ENCODE measurements around the gene MIGA2.
A peak's percentile ranks its signal among the peaks of the same experiment; 100 is the strongest.
"Not testable (repeated sequence)": the region's sequence is repeated elsewhere in the genome, so short reads cannot be mapped to it uniquely, and the experiment has no call there.

MIGA2 gene

GRCh38 chr9:129036241-129036922 lies at the start of gene MIGA2:
MIGA2 (plus strand) TSS chr9:129036626; CDS start chr9:129040595, 3,969 bp downstream.
- no peaks in the 10 kb centered on the region for H3K9me3 Mint-ChIP-seq
- no peaks in the 10 kb centered on the region for H3K27me3 Mint-ChIP-seq
- peak within 1 kb of the TSS; percentile 82 for H3K27ac Mint-ChIP-seq (ENCODE audit: low read depth)
- DNase-seq (ENCODE audit: low spot score in 2 of 2) (peak; percentile 75 to 89), ATAC-seq (replicated peaks; ENCODE audit: extremely low read depth, poor library complexity, severe bottlenecking) (peak; percentile 97)
- peak within 1 kb of the TSS; percentile 98 for H3K4me3 Mint-ChIP-seq
- peaks cover 37% of the 10 kb centered on the region for H3K4me1 Mint-ChIP-seq
- H3K36me3 Mint-ChIP-seq (ENCODE audit: insufficient read depth) = peaks cover 8% of the 10 kb centered on the region

DNA sequence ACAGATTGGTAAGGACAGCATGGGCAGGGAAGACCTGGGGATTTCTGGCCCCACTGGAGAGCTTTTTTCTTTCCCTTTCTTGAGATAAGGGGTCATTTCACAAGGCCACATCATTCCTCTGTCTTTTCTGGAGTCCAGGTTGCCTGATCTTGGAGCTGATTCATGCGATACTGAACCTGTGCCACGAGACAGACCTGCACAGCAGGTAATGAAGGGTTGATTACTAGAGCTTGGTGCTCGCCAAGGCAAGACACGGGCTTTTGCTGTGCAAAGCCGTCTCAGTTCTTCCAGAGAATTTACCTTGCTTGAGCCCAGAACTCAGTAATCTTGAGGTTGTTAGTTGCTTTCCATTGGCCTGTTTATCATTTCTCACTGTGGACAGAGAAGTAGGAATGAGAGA lies 49.8 kb upstream of the MIGA2 start:
- H3K9me3 Mint-ChIP-seq = no peaks in the 10 kb centered on the region
- H3K27me3 Mint-ChIP-seq = no peaks in the 10 kb centered on the region
- no peaks in the 10 kb centered on the region for H3K4me1 Mint-ChIP-seq
- H3K4me3 Mint-ChIP-seq = no peak overlapping the region
- H3K36me3 Mint-ChIP-seq (ENCODE audit: insufficient read depth) = peaks cover 60% of the 10 kb centered on the region
- DNase-seq (ENCODE audit: low spot score in 2 of 2) = no peak
- ATAC-seq (replicated peaks; ENCODE audit: extremely low read depth, poor library complexity, severe bottlenecking) = no peak
- peak overlapping the region; percentile 47 for H3K27ac Mint-ChIP-seq (ENCODE audit: low read depth)

DNA sequence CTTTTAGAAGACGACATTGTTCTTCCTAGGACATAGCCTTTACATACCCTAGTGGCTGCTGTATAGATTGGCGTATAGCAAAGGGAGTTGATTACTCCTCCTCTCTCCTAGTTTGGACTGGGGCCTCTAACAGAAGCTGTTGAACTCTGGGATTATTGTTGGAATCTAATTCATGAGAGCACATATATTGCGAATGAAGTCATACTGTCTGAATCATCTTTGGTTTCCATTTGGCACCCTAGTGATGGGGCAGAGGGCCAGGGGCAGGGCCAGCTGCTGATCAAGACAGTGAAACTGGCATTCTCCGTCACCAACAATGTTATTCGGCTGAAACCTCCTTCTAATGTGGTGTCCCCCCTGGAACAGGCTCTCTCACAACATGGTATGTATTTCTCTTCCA lies 48.6 kb upstream of the MIGA2 start:
- DNase-seq (ENCODE audit: low spot score in 2 of 2) (no peak), ATAC-seq (replicated peaks; ENCODE audit: extremely low read depth, poor library complexity, severe bottlenecking) (no peak)

DNA sequence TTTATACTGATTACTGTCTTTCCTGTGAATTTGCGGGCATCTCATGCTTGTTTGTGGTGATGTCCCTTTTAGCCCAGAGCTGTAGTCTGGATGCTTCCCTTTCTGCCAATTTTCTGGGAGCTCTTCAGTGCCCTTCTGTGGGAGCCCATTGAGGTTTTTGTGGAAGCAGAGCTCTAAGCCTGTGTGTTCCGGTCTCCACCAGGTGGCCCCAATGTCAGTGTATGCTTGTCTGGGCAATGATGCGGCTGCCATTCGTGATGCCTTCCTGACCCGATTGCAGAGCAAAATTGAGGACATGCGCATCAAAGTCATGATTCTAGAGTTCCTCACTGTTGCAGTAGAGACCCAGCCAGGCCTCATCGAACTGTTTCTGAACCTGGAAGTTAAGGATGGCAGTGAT lies 43.4 kb upstream of the MIGA2 start:
- H3K9me3 Mint-ChIP-seq = no peaks in the 10 kb centered on the region
- no peak for DNase-seq (ENCODE audit: low spot score in 2 of 2)
- H3K4me3 Mint-ChIP-seq = no peak overlapping the region
- no peaks in the 10 kb centered on the region for H3K4me1 Mint-ChIP-seq
- ATAC-seq (replicated peaks; ENCODE audit: extremely low read depth, poor library complexity, severe bottlenecking) = no peak
- H3K27me3 Mint-ChIP-seq = no peaks in the 10 kb centered on the region
- H3K27ac Mint-ChIP-seq (ENCODE audit: low read depth) = no peak overlapping the region
- H3K36me3 Mint-ChIP-seq (ENCODE audit: insufficient read depth) = peaks cover 69% of the 10 kb centered on the region

More for the DNA sequence above, 48.6 kb upstream of the MIGA2 start:
- H3K4me1 Mint-ChIP-seq = no peaks in the 10 kb centered on the region
- no peak overlapping the region for H3K27ac Mint-ChIP-seq (ENCODE audit: low read depth)
- H3K4me3 Mint-ChIP-seq = no peak overlapping the region
- H3K36me3 Mint-ChIP-seq (ENCODE audit: insufficient read depth) = peaks cover 58% of the 10 kb centered on the region
- no peaks in the 10 kb centered on the region for H3K9me3 Mint-ChIP-seq
- H3K27me3 Mint-ChIP-seq = no peaks in the 10 kb centered on the region

- H3K36me3 Mint-ChIP-seq (ENCODE audit: insufficient read depth) = peaks cover 70% of the 10 kb centered on the region
Measured at GRCh38 chr9:128995791-128996190, 40.6 kb upstream of the MIGA2 start.

GRCh38 chr9:128998462-128998861 lies 38.0 kb upstream of the MIGA2 start:
- H3K9me3 Mint-ChIP-seq = no peaks in the 10 kb centered on the region
- H3K4me1 Mint-ChIP-seq = no peaks in the 10 kb centered on the region
- ATAC-seq (replicated peaks; ENCODE audit: extremely low read depth, poor library complexity, severe bottlenecking) (no peak), DNase-seq (ENCODE audit: low spot score in 2 of 2) (no peak)
- peaks cover 71% of the 10 kb centered on the region for H3K36me3 Mint-ChIP-seq (ENCODE audit: insufficient read depth)
- no peak overlapping the region for H3K4me3 Mint-ChIP-seq
- no peaks in the 10 kb centered on the region for H3K27me3 Mint-ChIP-seq
- no peak overlapping the region for H3K27ac Mint-ChIP-seq (ENCODE audit: low read depth)

More at GRCh38 chr9:128995791-128996190, 40.6 kb upstream of the MIGA2 start:
- H3K27ac Mint-ChIP-seq (ENCODE audit: low read depth) = no peak overlapping the region
- ATAC-seq (replicated peaks; ENCODE audit: extremely low read depth, poor library complexity, severe bottlenecking) (no peak), DNase-seq (ENCODE audit: low spot score in 2 of 2) (no peak)
- no peaks in the 10 kb centered on the region for H3K4me1 Mint-ChIP-seq
- no peaks in the 10 kb centered on the region for H3K9me3 Mint-ChIP-seq
- no peak overlapping the region for H3K4me3 Mint-ChIP-seq
- H3K27me3 Mint-ChIP-seq = no peaks in the 10 kb centered on the region

GRCh38 chr9:128999581-129000206 lies 36.7 kb upstream of the MIGA2 start:
- Mint-ChIP-seq H3K27ac (ENCODE audit: low read depth) (no peak overlapping the region), H3K36me3 (ENCODE audit: insufficient read depth) (peaks cover 68% of the 10 kb centered on the region), H3K4me3 (no peak overlapping the region), H3K4me1 (no peaks in the 10 kb centered on the region), H3K9me3 (no peaks in the 10 kb centered on the region), H3K27me3 (no peaks in the 10 kb centered on the region)
- ATAC-seq (replicated peaks; ENCODE audit: extremely low read depth, poor library complexity, severe bottlenecking) (no peak), DNase-seq (ENCODE audit: low spot score in 2 of 2) (no peak)

GRCh38 chr9:129001504-129002325 lies 34.7 kb upstream of the MIGA2 start:
- H3K36me3 Mint-ChIP-seq (ENCODE audit: insufficient read depth) = peaks cover 54% of the 10 kb centered on the region

GRCh38 chr9:129002992-129003391 lies 33.4 kb upstream of the MIGA2 start:
- no peaks in the 10 kb centered on the region for H3K27me3 Mint-ChIP-seq
- H3K9me3 Mint-ChIP-seq = no peaks in the 10 kb centered on the region
- no peak overlapping the region for H3K27ac Mint-ChIP-seq (ENCODE audit: low read depth)
- ATAC-seq (replicated peaks; ENCODE audit: extremely low read depth, poor library complexity, severe bottlenecking) = no peak
- peaks cover 42% of the 10 kb centered on the region for H3K36me3 Mint-ChIP-seq (ENCODE audit: insufficient read depth)
- no peak overlapping the region for H3K4me3 Mint-ChIP-seq
- H3K4me1 Mint-ChIP-seq = no peaks in the 10 kb centered on the region
- no peak for DNase-seq (ENCODE audit: low spot score in 2 of 2)

More at GRCh38 chr9:129001504-129002325, 34.7 kb upstream of the MIGA2 start:
- H3K27me3 Mint-ChIP-seq = no peaks in the 10 kb centered on the region
- no peaks in the 10 kb centered on the region for H3K9me3 Mint-ChIP-seq
- H3K4me1 Mint-ChIP-seq = no peaks in the 10 kb centered on the region
- no peak overlapping the region for H3K4me3 Mint-ChIP-seq
- H3K27ac Mint-ChIP-seq (ENCODE audit: low read depth) = no peak overlapping the region
- ATAC-seq (replicated peaks; ENCODE audit: extremely low read depth, poor library complexity, severe bottlenecking) (no peak), DNase-seq (ENCODE audit: low spot score in 2 of 2) (no peak)

DNA sequence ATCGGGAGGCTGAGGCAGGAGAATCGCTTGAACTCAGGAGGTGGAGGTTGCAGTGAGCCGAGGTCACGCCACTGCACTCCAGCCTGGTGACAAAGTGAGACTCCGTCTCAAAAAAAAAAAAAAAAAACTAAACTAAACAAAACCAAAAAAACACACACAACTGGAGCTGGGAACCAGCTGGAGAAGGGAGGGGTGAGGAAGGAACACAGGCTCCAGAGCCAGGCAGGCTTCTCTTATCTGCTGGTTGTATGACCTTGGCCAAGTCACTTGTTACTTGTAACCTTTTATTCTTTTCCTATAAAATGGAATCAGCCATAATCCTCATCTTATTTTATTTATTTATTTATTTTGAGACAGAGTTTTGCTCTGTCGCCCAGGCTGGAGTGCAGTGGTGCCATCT lies 32.3 kb upstream of the MIGA2 start:
- H3K36me3 Mint-ChIP-seq (ENCODE audit: insufficient read depth) = peaks cover 36% of the 10 kb centered on the region
- not testable (repeated sequence) for DNase-seq (ENCODE audit: low spot score in 2 of 2); H3K9me3 Mint-ChIP-seq; H3K4me3 Mint-ChIP-seq; ATAC-seq (replicated peaks; ENCODE audit: extremely low read depth, poor library complexity, severe bottlenecking); H3K27me3 Mint-ChIP-seq; H3K4me1 Mint-ChIP-seq; H3K27ac Mint-ChIP-seq (ENCODE audit: low read depth)

DNA sequence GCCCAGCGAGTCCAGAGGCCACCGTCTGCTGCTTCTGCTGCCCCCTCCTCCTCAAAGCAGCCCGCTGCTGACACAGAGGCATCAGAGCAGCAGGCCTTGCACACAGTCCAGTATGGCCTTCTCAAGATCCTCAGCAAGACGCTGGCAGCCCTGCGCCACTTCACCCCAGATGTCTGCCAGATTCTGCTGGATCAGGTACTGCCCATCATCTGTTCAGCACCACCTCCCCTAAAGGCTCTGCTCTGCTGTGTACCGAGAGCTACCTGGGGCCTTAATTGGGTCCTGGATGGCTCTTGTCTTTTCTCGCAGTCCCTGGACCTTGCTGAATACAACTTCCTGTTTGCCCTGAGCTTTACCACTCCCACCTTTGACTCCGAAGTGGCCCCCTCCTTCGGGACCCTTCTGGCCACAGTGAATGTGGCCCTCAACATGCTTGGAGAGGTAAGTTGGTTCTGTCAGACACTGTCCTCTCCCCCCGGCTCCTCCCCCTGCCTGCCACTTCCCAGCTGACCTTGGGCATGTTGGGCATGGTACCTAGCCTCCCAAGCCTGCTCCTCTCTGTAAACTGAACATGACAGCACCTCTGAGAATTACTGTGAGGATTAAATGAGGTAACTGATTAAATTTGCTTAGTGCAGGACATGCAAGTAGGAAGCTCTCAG lies 31.0 kb upstream of the MIGA2 start:
- no peaks in the 10 kb centered on the region for H3K9me3 Mint-ChIP-seq
- DNase-seq (ENCODE audit: low spot score in 2 of 2) (no peak), ATAC-seq (replicated peaks; ENCODE audit: extremely low read depth, poor library complexity, severe bottlenecking) (no peak)
- H3K4me3 Mint-ChIP-seq = no peak overlapping the region
- H3K27ac Mint-ChIP-seq (ENCODE audit: low read depth) = no peak overlapping the region
- H3K27me3 Mint-ChIP-seq = no peaks in the 10 kb centered on the region
- H3K36me3 Mint-ChIP-seq (ENCODE audit: insufficient read depth) = peaks cover 29% of the 10 kb centered on the region
- H3K4me1 Mint-ChIP-seq = no peaks in the 10 kb centered on the region

GRCh38 chr9:129006328-129007034 lies 29.9 kb upstream of the MIGA2 start:
- Mint-ChIP-seq H3K27ac (ENCODE audit: low read depth) (peak overlapping the region; percentile 14), H3K4me1 (no peaks in the 10 kb centered on the region), H3K36me3 (ENCODE audit: insufficient read depth) (peaks cover 22% of the 10 kb centered on the region), H3K4me3 (no peak overlapping the region), H3K9me3 (no peaks in the 10 kb centered on the region), H3K27me3 (no peaks in the 10 kb centered on the region)
- DNase-seq (ENCODE audit: low spot score in 2 of 2) = no peak
- ATAC-seq (replicated peaks; ENCODE audit: extremely low read depth, poor library complexity, severe bottlenecking) = peak; percentile 64
